H1 (cell line): ENCODE measurements around the gene BRPF1.

Experiments used
- ASH2L ChIP-seq: fragments of 200-600, 300-600 bp; sonication (generic); IDR thresholded peaks from one replicate; pipeline ENCODE4 v1.7.1; 2017; ENCODE audit warnings: low read length
- CTCF ChIP-seq, 3 experiments: IDR thresholded peaks; 1 replicate in 2 of 3; 2 replicates in 1 of 3; pipeline versions ENCODE4 v1.5.1 to v1.6.1; 2011; ENCODE audit warnings: low read length in 3 of 3, mild to moderate bottlenecking in 3 of 3, inconsistent platforms in 2 of 3, low read depth in 1 of 3, moderate library complexity in 1 of 3; ENCODE audit not compliant: insufficient read depth in 1 of 3; ENCODE audit errors: control extremely low read depth in 1 of 3
- EP300 ChIP-seq, 2 experiments: IDR thresholded peaks; 1 replicate in 1 of 2; 2 replicates in 1 of 2; pipeline ENCODE4 v1.6.1; 2011 to 2012; ENCODE audit warnings: low read depth in 2 of 2, low read length in 2 of 2, mild to moderate bottlenecking in 2 of 2, borderline replicate concordance in 1 of 2, inconsistent platforms in 1 of 2, moderate library complexity in 1 of 2
- GABPA ChIP-seq: IDR thresholded peaks from 2 replicates; pipeline ENCODE4 v1.6.1; 2011; ENCODE audit warnings: mild to moderate bottlenecking, low read length, moderate library complexity, borderline replicate concordance; ENCODE audit not compliant: insufficient read depth
- GTF2F1 ChIP-seq: IDR thresholded peaks from 2 replicates; pipeline ENCODE4 v1.6.1; 2012; ENCODE audit warnings: low read depth, low read length, improper control_type of control experiment, borderline replicate concordance
- JUN ChIP-seq: IDR thresholded peaks from 2 replicates; pipeline ENCODE4 v1.6.1; 2011; ENCODE audit warnings: low read depth, mild to moderate bottlenecking, improper control_type of control experiment, low read length
- KDM4A ChIP-seq: IDR thresholded peaks from one replicate; pipeline ENCODE4 v1.7.1; 2012; ENCODE audit warnings: low read depth, mild to moderate bottlenecking, moderate library complexity, low read length, inconsistent platforms; ENCODE audit not compliant: severe bottlenecking
- NRF1 ChIP-seq: IDR thresholded peaks from 2 replicates; pipeline ENCODE4 v1.6.1; 2011; ENCODE audit warnings: mild to moderate bottlenecking, low read depth, low read length, improper control_type of control experiment
- POLR2A ChIP-seq, 2 experiments: IDR thresholded peaks; 1 replicate in 1 of 2; 2 replicates in 1 of 2; pipeline ENCODE4 v1.6.1; 2011; ENCODE audit warnings: low read depth in 2 of 2, low read length in 2 of 2, mild to moderate bottlenecking in 2 of 2; ENCODE audit errors: control extremely low read depth in 1 of 2
- SIX5 ChIP-seq: IDR thresholded peaks from 2 replicates; pipeline ENCODE4 v1.6.1; 2011; ENCODE audit warnings: mild to moderate bottlenecking, low read depth, low read length
- SP2 ChIP-seq: IDR thresholded peaks from 2 replicates; pipeline ENCODE4 v1.6.1; 2012; ENCODE audit warnings: mild to moderate bottlenecking, low read length, inconsistent platforms
- SRF ChIP-seq: IDR thresholded peaks from 2 replicates; pipeline ENCODE4 v1.6.1; 2011; ENCODE audit warnings: mild to moderate bottlenecking, low read depth, low read length, moderate library complexity

GRCh38 chr3:9794400-9794799 lies 62.9 kb downstream of the BRPF1 start:
- TF ChIP-seq JUN = no peak
- no peak for TF ChIP-seq ASH2L
- TF ChIP-seq POLR2A (IDR thresholded peaks at IDR 0.05; ENCODE audit: control extremely low read depth in 1 of 2, low read depth in 2 of 2, low read length in 2 of 2) = no peak
- no peak for TF ChIP-seq CTCF (IDR thresholded peaks at IDR 0.05; ENCODE audit: control extremely low read depth in 1 of 3, insufficient read depth in 1 of 3, low read depth in 1 of 3, low read length in 3 of 3)
- no peak for TF ChIP-seq NRF1
- TF ChIP-seq SP2 = no peak
- TF ChIP-seq GTF2F1 = no peak
- no peak for TF ChIP-seq GABPA
- no peak for TF ChIP-seq EP300 (IDR thresholded peaks at IDR 0.05; ENCODE audit: borderline replicate concordance in 1 of 2, low read depth in 2 of 2, low read length in 2 of 2)
- TF ChIP-seq SRF = no peak
- TF ChIP-seq KDM4A = no peak
- no peak for TF ChIP-seq SIX5
